SU-DHL-6 (cell line): Measurements from ENCODE around the gene GGNBP2.

Source experiments
- EZH2phosphoT487 ChIP-seq: fragments of 200-600 bp; sonication (generic), shearing (Covaris generic); conservative IDR thresholded peaks from 2 replicates; pipeline ENCODE4 v1.6.1; 2018; ENCODE audit warnings: mild to moderate bottlenecking, antibody characterized with exemption, low read length, moderate library complexity, mixed read lengths
- TF ChIP-seq, protein P1 (sequence below): fragments of 200-600 bp; sonication (generic); IDR thresholded peaks from one replicate; pipeline ENCODE4 v1.5.1; 2017; ENCODE audit warnings: antibody characterized with exemption, mild to moderate bottlenecking, low read length, moderate library complexity; ENCODE audit not compliant: insufficient read depth, poor library complexity, severe bottlenecking

DNA sequence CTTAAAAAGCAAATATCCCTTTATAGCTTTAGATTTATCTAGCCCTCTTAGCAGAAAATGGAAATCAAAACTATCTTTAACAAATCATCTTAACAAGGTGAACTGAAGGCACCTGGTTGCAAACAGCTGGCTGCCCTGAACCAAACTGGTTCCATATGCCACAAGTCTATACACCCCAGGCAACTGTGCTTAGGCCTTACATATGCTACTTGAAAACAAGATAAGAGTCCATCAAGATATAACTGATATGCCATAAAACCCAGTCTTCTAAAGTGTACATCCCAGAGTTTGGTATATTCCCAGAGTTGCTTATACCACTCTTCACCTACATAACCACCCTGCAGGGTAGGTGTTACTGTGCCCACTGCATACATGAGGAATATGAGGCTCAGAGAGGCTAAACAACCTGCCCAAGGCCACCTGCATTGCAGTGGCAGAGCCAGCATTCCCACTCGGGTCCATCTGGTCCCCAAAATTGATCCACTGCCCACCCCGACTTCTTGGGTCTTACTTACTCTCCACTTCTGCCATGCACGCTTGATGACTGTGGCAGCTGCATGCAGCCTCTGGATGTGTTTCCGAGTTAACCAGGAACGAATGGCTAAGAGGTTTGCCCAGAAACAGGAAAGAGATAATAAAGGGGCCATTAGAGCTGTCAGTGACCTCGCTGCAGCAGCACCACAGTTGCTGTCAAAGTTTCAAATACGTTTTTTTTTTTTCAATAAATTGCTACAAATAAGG lies 46.0 kb upstream of the GGNBP2 start:
- TF ChIP-seq, protein P1, sequence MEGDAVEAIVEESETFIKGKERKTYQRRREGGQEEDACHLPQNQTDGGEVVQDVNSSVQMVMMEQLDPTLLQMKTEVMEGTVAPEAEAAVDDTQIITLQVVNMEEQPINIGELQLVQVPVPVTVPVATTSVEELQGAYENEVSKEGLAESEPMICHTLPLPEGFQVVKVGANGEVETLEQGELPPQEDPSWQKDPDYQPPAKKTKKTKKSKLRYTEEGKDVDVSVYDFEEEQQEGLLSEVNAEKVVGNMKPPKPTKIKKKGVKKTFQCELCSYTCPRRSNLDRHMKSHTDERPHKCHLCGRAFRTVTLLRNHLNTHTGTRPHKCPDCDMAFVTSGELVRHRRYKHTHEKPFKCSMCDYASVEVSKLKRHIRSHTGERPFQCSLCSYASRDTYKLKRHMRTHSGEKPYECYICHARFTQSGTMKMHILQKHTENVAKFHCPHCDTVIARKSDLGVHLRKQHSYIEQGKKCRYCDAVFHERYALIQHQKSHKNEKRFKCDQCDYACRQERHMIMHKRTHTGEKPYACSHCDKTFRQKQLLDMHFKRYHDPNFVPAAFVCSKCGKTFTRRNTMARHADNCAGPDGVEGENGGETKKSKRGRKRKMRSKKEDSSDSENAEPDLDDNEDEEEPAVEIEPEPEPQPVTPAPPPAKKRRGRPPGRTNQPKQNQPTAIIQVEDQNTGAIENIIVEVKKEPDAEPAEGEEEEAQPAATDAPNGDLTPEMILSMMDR = no peak
- no peak for TF ChIP-seq EZH2phosphoT487
